Glomerular endothelial cell (primary cell): ENCODE data around the gene CACNA1I. TPM values are rescaled to one million over a fixed set of nuclear protein-coding genes. Genes with fewer than 3 reads are reported as not detected.

ENCODE experiments used
- DNase-seq: peaks from one replicate; pipeline ENCODE4 v3.0.0-alpha.2; 2011; ENCODE audit warnings: low read depth, low spot score; ENCODE audit errors: extremely low read depth
- total RNA-seq: library from RNA; depleted of rRNA; stranded (reverse); fragments of >200 nt; gene quantifications from 2 replicates; pipeline ENCODE4 v1.2.3, GENCODE V29; 2015

The CACNA1I gene
- total RNA-seq, 1 donor from 2014 or later, result not detected

DNA sequence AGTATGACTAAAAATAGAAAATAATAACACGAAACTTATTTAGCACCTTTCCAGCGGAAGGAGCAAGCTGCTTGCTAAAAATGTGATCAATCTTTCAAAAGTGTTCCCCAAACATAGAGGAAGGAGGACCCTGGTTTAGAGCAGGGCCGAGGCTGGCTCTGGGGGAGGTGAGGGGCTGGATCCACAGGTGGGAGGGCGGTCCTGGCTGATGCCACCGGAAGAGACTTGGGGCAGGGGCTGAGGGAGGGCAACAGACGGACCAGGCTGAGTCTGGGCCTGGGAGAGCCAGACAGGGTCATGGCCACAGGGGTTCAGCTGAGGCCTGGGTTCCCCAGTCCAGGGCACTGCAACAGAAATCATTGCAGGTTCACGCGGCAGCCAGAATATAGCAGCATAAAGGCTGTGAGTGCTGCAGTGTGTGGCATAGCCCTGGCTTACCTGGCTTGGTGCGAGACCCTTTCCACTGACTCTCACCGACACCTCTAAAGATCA lies 143.3 kb downstream of the CACNA1I start:
- no peak for DNase-seq

DNA sequence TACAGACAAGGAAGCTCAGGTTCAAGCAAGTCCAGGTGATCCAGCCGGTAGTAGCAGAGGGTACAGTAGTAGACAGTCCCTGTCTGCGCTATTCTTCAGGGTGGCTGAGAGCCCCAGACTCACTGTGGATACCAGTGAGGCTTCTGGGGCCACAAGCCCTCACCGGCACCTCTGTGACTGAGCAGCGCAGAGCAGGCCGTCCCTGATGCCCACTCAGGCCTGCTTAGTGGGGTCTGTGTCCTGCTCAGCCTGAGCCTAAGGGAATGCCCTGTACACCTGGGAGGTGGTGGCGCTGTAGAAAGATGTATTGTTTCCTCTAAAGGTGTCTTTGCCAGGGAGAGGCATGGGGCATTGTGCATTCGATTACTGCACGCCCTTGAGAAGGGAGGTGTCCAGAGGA lies 143.8 kb downstream of the CACNA1I start:
- no peak for DNase-seq

DNA sequence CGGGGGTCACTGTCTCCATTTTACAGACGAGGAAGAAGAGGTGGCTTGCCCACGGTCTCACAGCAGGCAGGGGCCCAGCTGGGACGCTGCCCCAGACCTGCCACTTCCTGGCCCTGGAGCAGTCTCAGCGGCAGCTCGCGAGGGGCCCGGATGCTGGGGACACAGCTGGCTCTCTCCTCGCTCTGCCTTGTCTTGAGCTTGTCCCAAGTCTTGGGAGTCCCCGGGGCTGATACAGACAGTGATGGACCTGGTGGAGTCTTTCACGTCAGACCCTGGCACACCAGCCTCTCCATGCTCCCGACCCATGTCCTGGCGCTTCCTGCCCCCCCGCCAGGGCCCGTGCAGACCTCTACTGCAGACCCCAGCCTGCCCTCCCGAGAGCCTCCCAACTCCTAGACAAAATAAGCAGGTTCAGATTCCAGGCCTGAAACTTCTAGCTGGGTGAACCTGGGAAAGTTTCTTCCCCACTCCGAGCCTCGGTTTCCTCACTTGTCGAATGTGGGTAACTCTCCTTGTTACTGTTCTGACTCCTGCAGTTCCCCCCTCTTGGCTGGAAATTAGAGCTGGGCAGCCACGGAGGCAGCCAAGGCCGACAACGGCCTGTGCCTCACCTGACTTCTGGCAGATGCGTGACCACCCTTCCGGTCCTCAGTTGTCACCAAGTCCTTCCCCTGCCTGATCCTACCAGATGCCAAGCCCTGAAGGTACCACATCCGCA lies 145.4 kb downstream of the CACNA1I start:
- DNase-seq, result no peak

DNA sequence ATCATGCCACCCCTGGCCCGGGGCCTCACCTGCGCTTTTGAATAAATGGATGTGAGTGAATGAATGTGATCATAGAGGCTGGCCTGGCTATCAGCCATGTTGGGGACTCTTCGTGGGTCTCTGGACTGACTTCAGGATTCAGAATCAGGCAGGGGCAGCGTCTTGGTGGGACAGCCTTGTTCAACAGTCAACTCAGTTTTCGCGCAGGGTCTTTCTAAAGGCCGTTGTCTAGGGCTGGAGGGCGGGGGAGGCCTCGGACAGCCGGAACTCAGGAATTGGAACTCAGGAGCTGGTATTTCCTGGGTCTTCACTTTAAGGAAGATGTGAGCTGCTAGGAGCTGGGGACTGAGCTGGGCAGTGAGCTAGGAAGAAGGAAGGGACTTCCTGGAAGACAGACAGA lies 146.0 kb downstream of the CACNA1I start:
- DNase-seq, result no peak

DNA sequence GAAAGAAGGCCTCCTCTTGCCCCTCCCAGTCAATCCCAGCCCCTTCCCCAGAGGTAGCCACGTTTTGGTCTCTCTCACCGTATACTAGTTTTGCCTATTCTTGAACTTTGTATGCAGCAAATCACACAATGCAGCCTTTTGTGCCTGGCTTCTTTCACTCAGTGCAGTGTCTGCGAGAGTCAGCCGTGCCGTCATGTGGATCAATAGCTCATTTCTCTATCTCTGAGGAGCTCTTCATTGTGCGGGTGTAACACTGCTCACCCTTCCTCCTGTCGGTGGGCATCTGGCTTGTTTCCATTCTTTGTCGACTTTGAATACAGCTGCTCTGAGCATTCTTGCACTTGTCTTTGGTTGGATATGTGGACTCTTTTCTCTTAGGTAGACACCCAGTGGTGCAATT lies 146.5 kb downstream of the CACNA1I start:
- DNase-seq, result no peak

DNA sequence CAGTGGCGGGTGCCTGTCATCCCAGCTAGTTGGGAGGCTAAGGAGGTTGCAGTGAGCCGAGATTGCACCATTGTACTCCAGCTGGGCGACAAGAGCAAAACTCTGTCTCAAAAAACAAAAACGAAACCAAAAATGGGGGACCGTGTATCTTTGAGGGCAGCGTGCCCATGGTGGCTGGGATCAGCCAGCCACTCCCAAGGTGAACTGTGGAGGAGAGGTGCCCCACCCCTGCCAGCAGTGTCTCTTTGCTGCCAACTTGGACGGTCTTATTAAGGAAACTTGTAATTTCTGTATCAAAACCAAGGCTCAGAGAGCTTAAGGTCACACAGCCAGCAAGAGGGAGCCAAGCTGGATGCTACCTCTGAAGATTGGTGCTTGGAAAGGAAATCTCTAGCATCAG lies 147.7 kb downstream of the CACNA1I start:
- no peak for DNase-seq

DNA sequence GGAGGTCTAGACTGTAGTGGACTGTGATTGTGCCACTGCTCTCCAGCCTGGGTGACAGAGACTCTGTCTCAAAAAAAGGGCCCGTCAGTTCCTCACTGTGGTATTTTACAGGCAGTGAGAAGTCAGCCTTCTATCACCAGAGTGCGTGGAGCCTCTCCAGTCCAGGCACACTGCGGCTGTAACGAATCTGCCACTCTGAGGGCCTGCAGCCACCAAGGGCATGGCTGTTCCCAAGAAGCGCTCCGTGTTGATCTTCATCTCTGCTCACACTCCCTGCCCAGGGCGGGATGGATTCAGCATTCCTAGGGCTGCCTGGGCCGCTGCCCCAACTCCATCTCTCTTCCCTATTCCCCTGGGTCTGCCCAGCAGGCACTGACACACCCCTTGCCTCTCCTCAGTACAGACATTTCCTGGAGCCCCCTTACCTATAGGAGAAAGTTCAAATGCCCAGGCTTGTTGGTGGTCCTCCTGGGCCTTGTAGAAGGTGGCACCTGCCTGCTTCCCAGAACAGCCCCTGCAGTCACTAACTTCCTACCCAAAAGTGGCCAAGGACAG lies 148.4 kb downstream of the CACNA1I start:
- no peak for DNase-seq

DNA sequence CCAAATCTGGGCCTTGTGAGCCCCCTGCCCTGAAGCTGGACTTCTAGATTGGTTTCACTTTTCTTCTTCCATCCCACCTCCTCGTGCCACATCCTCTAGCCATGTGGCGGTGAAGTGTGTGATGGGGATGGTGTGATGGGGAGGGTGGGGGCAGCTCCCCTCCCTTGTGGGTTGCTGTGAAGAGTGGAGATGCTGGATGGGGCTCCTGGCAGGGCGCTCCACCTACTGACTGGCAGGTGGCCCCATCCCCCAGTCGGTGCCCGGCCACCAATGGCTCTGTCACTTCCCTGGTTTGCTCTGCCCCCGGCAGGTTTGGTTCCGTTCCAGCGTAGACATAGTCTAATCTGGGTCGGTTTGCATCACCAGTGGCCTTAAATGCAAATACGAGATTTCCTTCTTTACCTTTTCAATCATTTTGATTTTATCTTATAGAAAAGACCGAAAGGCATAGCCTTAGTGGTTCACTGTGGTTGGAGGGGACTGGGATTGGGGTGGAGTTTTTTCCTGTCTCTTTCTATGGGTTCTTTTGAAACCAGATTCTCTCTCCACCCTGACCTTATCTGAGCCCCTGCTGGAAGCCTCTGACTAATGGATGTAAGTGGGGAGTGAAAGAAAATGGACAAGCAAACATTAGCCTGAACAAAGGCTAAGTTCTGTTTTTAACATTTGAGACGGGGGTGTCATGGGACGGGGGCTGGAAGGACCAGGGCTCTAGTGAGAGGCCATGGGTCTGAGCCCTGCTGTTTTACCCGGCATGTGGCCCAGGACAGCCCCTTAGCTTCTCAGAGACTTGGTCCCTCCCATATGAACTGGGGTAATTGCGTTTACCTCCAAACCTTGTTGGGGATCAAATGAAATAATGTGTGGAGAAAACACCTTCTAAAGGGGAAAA lies 149.3 kb downstream of the CACNA1I start:
- DNase-seq, result no peak

DNA sequence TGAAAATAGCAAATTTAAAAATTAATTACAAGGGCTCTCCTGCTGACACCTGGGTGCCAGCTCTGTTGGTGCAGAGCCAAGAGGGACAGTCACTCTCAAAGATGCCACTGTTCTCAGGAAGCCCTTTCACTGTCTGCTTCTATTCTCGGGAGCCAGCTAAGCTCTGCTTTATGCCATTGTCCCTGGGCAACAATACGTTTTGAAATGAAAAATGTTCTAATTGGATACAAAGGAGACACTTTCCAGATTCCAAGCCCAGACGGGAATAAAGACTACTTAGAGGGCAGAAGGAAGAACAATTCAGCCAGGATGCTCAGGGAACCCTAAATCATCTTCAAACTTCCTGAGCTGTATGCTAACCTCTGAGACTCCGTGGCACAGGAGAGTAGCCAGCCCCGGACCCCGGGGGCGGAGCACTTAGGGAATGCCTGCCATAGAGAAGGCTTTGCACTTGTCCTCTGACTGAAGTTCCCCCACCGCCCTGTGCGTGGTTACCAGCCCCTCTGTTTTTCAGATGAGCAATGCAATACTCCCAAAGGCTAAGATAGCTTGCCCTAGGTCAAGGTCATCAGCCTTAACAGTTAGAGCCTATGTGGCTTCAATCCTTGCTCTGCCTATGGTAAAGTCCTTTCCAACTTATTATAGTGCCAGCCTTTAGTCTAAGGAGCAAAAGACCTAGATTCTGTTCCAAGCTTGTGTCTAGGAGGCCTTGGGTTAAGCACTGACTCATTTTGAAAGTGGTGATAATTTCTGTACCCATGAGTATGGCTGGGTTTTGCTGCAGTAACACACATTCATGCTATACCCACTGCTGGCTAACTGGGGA lies 150.9 kb downstream of the CACNA1I start:
- DNase-seq, result no peak

DNA sequence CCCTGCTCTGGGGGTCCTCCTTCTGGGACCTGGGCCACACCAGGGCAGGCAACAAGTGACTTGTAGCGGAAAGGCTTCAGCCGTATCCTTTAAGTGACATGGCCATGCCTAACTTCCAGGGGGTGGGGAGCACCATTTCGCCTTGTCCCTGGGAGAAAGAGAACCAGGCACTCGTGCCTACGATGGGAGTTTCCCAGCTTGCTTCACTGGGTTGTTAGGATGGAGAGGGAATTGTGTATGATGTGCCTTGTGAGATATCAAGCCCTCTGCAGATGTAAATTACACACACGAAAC lies 151.4 kb downstream of the CACNA1I start:
- DNase-seq, result no peak

DNA sequence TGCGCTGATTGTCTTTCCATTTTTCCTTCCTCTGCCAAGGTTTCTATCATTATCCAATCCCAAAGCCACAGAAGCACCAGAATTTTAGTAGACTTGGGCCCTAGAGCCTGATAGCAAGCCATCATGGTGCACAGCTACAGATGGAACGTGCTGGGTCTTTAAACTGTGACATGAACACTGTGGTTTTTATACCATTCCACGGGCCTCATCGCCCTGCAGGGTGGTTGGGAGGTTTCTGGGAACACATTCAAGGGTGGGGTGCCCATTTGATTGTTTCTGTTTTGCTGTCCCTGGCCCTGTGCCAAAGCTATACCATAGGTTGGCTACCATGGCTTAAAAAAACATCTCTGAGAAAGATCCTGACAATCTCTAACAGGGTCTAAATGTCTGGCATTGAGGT lies 151.9 kb downstream of the CACNA1I start:
- DNase-seq, result no peak

DNA sequence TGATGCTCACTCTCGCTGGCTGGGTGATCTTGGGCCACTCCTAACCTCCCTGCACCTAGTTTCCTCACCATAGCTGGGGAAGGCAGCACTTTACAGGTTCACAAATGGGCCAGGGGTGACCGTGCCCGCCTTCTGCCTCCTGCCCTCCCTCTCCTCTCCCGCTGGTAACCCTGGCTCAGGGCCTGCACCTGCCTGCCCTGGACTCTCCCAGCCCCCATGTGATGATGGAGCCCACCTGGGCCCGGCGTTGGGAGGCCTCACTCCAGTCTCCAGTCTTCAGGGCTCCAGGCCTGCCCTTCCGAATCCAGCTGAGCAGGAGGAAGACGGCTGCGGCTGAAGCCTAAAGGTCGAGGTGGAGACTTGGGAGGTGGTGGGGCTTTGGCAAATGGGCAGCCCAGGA lies 152.9 kb downstream of the CACNA1I start:
- no peak for DNase-seq

DNA sequence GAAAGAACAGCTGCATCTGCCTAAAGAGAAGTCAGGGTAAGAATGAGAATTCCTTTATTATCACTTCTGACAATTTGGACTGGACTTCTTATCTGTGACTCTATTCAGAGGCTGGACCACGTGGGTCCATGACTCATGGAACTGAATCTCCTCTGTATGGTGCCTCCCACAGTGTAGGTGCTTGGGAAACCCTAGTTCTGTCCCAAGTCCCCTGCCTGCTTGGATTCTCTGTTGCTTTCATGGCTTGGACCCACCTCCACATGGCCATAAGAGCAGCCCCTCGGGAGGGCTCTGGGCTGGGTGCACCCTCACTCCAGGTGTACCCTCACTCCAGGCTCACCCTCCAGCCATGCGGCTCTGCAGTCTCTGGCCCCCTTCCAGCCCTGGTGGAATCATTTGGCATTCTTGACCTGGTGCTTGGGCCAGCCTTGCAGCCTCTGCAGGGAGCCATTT lies 153.4 kb downstream of the CACNA1I start:
- no peak for DNase-seq

DNA sequence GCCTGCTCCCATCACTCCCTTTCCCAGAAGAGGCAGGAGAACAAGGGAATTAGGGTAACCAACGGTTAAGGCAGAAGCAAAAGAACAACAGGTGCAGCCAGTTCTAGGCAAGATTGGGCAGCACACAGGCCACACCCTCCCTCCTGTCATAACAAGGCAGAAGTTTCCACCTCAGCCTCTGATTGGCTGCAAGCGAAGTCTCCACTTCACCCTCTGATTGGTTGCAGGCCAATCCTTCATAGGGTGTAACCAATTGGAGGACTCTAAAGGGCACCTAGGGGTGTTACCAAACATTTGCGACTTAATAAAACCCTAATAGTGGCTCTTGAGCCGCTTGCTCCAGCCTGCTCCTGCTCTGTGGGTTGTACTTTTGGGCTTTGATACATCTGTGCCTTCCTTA lies 153.8 kb downstream of the CACNA1I start:
- DNase-seq, result no peak

DNA sequence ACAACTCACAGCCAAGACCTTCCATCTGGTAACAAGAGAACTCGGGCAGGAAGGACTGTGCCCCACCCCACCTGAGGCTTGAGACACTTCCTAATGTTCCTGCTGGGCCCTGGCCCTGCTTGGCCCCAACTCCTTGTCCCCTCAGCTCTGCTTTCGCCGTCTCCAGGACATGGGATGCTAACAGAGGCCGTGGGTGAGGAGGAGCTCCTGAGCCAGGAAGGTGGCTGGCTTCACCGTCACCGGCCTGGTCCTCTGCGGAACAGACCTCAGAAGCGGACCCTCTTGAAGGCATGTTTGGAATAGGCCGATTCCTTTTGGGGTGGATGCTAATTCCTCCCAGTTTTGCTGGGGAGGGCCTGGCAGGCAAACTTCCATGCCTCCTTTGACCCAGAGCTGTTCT lies 154.3 kb downstream of the CACNA1I start:
- no peak for DNase-seq

DNA sequence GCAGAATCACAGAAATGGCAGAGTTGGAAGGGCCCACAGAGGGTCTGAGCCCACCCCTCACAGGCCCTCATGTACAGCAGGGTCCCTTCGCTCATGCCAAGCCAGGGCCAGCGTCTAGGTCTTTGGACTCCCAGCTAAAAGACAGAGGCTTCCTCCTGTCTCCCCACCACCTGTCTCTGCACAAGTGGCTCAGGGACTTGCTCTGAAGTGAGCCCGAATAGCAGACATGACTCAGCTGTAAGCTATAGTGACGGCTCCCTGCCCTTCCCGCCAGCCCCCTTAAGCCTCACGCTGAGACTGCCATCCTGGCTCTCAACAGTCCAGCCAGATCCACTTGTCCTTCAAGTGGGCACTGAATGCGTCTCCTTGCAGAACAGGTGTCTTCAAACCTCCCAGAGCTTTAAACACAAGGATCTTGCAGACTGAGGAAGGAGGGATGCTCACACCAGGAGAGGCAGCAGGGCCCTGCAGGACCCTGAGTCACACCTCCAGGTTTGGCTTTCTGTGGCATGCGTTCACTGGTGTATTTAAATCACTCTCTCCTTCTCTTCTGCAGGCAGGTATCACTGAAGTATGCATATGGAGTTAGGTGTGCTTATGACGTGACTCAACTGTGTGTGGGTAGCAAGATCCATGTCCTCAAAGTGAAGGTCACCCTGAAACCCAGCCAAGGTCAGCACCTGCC lies 154.9 kb downstream of the CACNA1I start:
- no peak for DNase-seq

DNA sequence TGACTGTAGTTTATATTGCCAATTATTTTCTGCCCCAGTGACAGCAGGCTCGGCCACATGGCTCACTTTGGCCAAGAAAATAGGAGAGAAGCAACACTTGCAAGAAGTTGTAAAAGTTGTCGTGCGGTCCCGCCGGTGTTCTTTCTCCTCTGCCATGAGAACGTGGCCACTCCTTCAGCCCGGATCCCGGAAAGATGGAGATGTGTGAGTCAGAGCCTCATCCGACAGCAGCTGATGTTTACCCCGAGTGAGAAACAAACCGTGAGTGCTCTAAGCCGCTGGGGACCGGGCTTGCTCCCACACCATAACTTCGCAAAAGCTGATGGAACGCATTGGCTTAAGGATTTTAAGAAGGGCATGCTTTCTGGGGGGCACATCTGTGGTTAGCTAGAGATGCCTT lies 157.0 kb downstream of the CACNA1I start:
- no peak for DNase-seq

DNA sequence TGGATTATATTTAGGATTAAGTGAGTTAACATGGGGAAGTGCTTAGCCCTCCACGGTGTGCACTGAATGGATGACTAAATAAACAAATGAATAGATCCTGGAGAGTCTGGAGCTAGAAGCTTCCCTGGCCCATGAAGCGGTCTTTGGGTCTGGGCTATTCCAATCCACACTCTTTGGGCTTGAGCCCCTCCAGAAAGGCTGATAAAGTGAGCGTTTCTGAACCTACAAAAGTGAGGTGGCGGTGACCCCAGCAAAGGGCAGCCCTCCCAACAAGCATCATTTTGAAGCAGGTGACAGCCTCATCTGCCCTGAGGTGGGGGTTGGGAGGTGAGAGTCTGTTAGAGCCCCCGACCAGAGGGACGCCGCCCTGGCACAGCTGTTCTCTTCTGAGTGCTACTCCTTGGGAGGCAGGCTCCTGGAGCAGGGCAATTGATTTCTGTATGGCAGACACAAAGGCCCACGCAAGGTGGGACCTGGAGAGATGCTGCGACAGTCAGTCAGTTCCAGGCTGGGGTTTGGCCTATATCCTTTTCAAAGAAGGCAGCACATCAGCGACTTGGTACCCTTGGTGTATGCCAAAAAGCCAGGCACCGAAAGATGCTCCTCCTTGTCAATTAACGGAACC lies 157.8 kb downstream of the CACNA1I start:
- no peak for DNase-seq

DNA sequence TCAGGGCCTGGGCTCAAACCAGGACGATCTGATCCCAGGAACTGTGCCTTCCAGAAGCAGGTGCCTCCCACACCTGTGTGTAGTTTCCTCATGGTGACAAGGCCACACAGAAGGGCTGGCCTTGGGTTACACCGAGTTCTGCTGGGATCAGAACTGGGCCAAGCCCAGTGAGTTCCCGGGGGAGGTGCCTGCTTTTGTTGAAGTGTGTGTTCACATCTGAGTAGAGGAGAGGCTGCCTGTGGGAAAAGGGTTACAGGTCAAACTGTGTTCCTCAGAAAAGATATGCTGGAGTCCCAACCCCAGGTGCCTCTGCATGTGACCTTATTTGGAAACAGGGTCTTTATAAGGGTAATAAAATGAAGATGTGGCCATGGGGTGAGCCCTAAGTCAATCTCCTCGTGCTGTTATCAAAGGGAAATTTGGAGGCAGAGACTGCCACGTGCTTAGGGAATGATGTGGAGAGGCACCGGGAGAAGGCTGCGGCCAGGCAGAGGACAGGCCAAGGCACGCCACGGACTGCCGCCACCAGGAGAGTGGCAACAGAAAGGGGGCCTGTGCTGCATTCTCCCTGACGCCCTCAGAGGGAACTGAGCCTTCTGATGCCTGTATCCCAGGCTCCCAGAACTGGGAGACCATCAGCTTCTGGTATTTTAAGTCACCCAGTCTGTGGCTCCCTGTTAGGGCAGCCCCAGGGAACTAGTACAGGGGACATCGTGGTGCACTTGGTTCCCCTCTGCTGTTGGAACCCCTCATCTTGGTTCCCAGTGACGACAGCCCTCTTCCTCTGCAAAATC lies 158.8 kb downstream of the CACNA1I start:
- no peak for DNase-seq
